ENCODE results near the gene RNF208.

- TF ChIP-seq CTCF (IDR thresholded peaks at IDR 0.05) (no peak), EP300 (IDR thresholded peaks at IDR 0.05) (no peak), POLR2A (IDR thresholded peaks at IDR 0.05) (no peak), POLR2AphosphoS5 (IDR thresholded peaks at IDR 0.05) (no peak)
Observed at GRCh38 chr9:137232510-137232909, 10.5 kb upstream of the RNF208 start.
